Testis (tissue), 2 donors: ENCODE data around the gene MTHFR.

ENCODE experiments used
- POLR2A ChIP-seq: fragments of 450-650 bp; IDR thresholded peaks from one replicate; pipeline ENCODE4 v1.6.1; 2017; ENCODE audit warnings: antibody characterized with exemption, mild to moderate bottlenecking, moderate library complexity
- TF ChIP-seq, protein P1 (sequence below), 3 experiments: fragments of 450-650 bp in 2 of 3; fragments of 200-600 bp in 1 of 3; sonication (generic) in 1 of 3; IDR thresholded peaks; one replicate each; pipeline ENCODE4 v1.5.1; 2016 to 2019; ENCODE audit warnings: antibody characterized with exemption in 3 of 3, mild to moderate bottlenecking in 2 of 3, moderate library complexity in 1 of 3

DNA sequence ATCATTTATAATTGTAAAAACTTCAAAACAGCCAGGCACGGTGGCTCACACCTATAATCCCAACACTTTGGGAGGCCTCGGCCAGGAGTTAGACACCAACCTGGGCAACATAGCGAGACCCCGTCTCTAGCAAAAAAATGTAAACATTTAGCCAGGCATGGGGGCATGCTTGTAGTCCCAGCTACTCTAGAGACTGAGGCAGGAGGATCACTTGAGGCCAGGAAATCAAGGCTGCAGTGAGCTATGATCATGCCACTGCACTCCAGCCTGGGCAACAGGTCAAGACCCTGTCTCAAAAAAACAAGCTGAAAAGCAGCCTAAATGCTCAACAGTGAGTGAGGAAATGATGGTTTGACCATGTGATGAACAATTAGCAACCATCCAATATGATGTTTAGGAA is 36.5 kb downstream of the MTHFR start:
- TF ChIP-seq, protein P1, sequence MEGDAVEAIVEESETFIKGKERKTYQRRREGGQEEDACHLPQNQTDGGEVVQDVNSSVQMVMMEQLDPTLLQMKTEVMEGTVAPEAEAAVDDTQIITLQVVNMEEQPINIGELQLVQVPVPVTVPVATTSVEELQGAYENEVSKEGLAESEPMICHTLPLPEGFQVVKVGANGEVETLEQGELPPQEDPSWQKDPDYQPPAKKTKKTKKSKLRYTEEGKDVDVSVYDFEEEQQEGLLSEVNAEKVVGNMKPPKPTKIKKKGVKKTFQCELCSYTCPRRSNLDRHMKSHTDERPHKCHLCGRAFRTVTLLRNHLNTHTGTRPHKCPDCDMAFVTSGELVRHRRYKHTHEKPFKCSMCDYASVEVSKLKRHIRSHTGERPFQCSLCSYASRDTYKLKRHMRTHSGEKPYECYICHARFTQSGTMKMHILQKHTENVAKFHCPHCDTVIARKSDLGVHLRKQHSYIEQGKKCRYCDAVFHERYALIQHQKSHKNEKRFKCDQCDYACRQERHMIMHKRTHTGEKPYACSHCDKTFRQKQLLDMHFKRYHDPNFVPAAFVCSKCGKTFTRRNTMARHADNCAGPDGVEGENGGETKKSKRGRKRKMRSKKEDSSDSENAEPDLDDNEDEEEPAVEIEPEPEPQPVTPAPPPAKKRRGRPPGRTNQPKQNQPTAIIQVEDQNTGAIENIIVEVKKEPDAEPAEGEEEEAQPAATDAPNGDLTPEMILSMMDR (IDR thresholded peaks at IDR 0.05) = no peak
- TF ChIP-seq POLR2A = no peak
